ENCODE measurements around the gene TUBA4A. TPM values are rescaled to one million over a fixed set of nuclear protein-coding genes. Genes with fewer than 3 reads are reported as not detected.

The TUBA4A gene
- total and polyA plus RNA-seq, 9 of the 15 experiments (the other 6 are each of a cell fraction or from before 2014, with no cell fraction given) = 25.1 to 174 (median 42.4) TPM

- peak in 1 of 2 experiments; percentile 20; a peak in 1 of 4 replicates for TF ChIP-seq FOXA3 (CRISPR knock-in tag; conservative IDR thresholded peaks at IDR 0.05 in 1 of 2, IDR thresholded peaks at IDR 0.05 in 1 of 2)
- TF ChIP-seq NCOA1 (IDR thresholded peaks at IDR 0.05; ENCODE audit: low read depth) = no peak
- TF ChIP-seq BRD4 (IDR thresholded peaks at IDR 0.05) = no peak
- TF ChIP-seq ZNF695 (CRISPR knock-in tag; IDR thresholded peaks at IDR 0.05) = no peak
- peak; percentile 16; the same call in 1 of the 2 replicates for TF ChIP-seq CREB1 (IDR thresholded peaks at IDR 0.05)
- TF ChIP-seq CREB1 (CRISPR knock-in tag; IDR thresholded peaks at IDR 0.05) = peak; percentile 69
- TF ChIP-seq SMAD4 (CRISPR knock-in tag; conservative IDR thresholded peaks at IDR 0.05) = no peak; the same call in 1 of the 2 replicates
- TF ChIP-seq POLR2AphosphoS2 (IDR thresholded peaks at IDR 0.05; ENCODE audit: low read length) = no peak
- no peak for TF ChIP-seq ZNF57 (CRISPR knock-in tag; IDR thresholded peaks at IDR 0.05)
- TF ChIP-seq, protein P1, sequence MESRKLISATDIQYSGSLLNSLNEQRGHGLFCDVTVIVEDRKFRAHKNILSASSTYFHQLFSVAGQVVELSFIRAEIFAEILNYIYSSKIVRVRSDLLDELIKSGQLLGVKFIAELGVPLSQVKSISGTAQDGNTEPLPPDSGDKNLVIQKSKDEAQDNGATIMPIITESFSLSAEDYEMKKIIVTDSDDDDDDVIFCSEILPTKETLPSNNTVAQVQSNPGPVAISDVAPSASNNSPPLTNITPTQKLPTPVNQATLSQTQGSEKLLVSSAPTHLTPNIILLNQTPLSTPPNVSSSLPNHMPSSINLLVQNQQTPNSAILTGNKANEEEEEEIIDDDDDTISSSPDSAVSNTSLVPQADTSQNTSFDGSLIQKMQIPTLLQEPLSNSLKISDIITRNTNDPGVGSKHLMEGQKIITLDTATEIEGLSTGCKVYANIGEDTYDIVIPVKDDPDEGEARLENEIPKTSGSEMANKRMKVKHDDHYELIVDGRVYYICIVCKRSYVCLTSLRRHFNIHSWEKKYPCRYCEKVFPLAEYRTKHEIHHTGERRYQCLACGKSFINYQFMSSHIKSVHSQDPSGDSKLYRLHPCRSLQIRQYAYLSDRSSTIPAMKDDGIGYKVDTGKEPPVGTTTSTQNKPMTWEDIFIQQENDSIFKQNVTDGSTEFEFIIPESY (CRISPR knock-in tag; IDR thresholded peaks at IDR 0.05) = peak; percentile 73
- no peak for TF ChIP-seq ZNF280B (CRISPR knock-in tag; IDR thresholded peaks at IDR 0.05)
- no peak for TF ChIP-seq ETV1 (tag; conservative IDR thresholded peaks at IDR 0.05; ENCODE audit: low read depth)
- TF ChIP-seq RBFOX2 (IDR thresholded peaks at IDR 0.05; ENCODE audit: low read depth, low read length) = peak; percentile 84
- no peak for TF ChIP-seq NCOA4 (IDR thresholded peaks at IDR 0.05; ENCODE audit: partially characterized antibody)
- 0 out of 2 replicates have a peak, but pooled peaks have one; percentile 28 for TF ChIP-seq POLR2AphosphoS5 (IDR thresholded peaks at IDR 0.05; ENCODE audit: control insufficient read depth, insufficient read depth, low read depth, low read length)
- no peak for TF ChIP-seq BDP1 (IDR thresholded peaks at IDR 0.05; ENCODE audit: insufficient read depth, insufficient read length)
- TF ChIP-seq ZNF717 (CRISPR knock-in tag; IDR thresholded peaks at IDR 0.05) = no peak
- TF ChIP-seq ZNF444 (CRISPR knock-in tag; IDR thresholded peaks at IDR 0.05) = no peak
- TF ChIP-seq, protein P2, sequence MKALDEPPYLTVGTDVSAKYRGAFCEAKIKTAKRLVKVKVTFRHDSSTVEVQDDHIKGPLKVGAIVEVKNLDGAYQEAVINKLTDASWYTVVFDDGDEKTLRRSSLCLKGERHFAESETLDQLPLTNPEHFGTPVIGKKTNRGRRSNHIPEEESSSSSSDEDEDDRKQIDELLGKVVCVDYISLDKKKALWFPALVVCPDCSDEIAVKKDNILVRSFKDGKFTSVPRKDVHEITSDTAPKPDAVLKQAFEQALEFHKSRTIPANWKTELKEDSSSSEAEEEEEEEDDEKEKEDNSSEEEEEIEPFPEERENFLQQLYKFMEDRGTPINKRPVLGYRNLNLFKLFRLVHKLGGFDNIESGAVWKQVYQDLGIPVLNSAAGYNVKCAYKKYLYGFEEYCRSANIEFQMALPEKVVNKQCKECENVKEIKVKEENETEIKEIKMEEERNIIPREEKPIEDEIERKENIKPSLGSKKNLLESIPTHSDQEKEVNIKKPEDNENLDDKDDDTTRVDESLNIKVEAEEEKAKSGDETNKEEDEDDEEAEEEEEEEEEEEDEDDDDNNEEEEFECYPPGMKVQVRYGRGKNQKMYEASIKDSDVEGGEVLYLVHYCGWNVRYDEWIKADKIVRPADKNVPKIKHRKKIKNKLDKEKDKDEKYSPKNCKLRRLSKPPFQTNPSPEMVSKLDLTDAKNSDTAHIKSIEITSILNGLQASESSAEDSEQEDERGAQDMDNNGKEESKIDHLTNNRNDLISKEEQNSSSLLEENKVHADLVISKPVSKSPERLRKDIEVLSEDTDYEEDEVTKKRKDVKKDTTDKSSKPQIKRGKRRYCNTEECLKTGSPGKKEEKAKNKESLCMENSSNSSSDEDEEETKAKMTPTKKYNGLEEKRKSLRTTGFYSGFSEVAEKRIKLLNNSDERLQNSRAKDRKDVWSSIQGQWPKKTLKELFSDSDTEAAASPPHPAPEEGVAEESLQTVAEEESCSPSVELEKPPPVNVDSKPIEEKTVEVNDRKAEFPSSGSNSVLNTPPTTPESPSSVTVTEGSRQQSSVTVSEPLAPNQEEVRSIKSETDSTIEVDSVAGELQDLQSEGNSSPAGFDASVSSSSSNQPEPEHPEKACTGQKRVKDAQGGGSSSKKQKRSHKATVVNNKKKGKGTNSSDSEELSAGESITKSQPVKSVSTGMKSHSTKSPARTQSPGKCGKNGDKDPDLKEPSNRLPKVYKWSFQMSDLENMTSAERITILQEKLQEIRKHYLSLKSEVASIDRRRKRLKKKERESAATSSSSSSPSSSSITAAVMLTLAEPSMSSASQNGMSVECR (CRISPR knock-in tag; IDR thresholded peaks at IDR 0.05) = peak; percentile 77
- TF ChIP-seq NFE2L1 (tag; IDR thresholded peaks at IDR 0.05; ENCODE audit: borderline replicate concordance, low read depth) = no peak
Observed at GRCh38 chr2:219294356-219295351, 40.9 kb upstream of the TUBA4A start (continued).
